CD14-positive monocyte (primary cell): ENCODE data around the gene CLEC2B. TPM values are rescaled to one million over a fixed set of nuclear protein-coding genes. Genes with fewer than 3 reads are reported as not detected.

Experiments used
- DNase-seq, 3 donors: peaks; one replicate each; pipeline ENCODE4 v3.0.0-alpha.2; 2011 to 2022
- H2AFZ ChIP-seq: 2 replicates; pipeline ENCODE4 v1.6.0; 2012; ENCODE audit warnings: mild to moderate bottlenecking, low read depth, low read length, inconsistent platforms; ENCODE audit not compliant: insufficient read depth, poor library complexity, severe bottlenecking
- H3K27ac ChIP-seq, 2 donors: 1 replicate in 1 of 2; 2 replicates in 1 of 2; pipeline ENCODE4 v1.5.1; 2012 to 2013; ENCODE audit warnings: low read length in 2 of 2, control low read depth in 1 of 2, inconsistent platforms in 1 of 2, low read depth in 1 of 2, mild to moderate bottlenecking in 1 of 2
- H3K27me3 ChIP-seq, 2 donors: one replicate each; pipeline versions ENCODE4 v1.6.0 to v1.6.1; 2011 to 2013; ENCODE audit warnings: low read length in 2 of 2; ENCODE audit not compliant: control insufficient read depth in 2 of 2, insufficient read depth in 2 of 2
- H3K36me3 ChIP-seq, 2 donors: replicated peaks in 1 of 2; 1 replicate in 1 of 2; 2 replicates in 1 of 2; pipeline versions ENCODE4 v1.5.1 to v1.6.1; 2012 to 2013; ENCODE audit warnings: low read length in 2 of 2, control low read depth in 1 of 2, inconsistent platforms in 1 of 2, mild to moderate bottlenecking in 1 of 2; ENCODE audit not compliant: insufficient read depth in 2 of 2, control insufficient read depth in 1 of 2
- H3K4me1 ChIP-seq, 2 donors: 1 replicate in 1 of 2; 2 replicates in 1 of 2; pipeline versions ENCODE4 v1.5.1 to v1.6.1; 2012 to 2013; ENCODE audit warnings: low read length in 2 of 2, control low read depth in 1 of 2, inconsistent platforms in 1 of 2, mild to moderate bottlenecking in 1 of 2, moderate library complexity in 1 of 2; ENCODE audit not compliant: insufficient read depth in 2 of 2, control insufficient read depth in 1 of 2
- H3K4me2 ChIP-seq: replicated peaks from 2 replicates; pipeline ENCODE3; 2012; ENCODE audit warnings: low read length, moderate library complexity, mild to moderate bottlenecking; ENCODE audit not compliant: poor library complexity, severe bottlenecking; ENCODE audit errors: extremely low read depth
- H3K4me3 ChIP-seq, 3 experiments: fragments of 200-600 bp in 1 of 3; sonication (generic) in 1 of 3; replicated peaks in 1 of 3; 1 replicate in 2 of 3; 2 replicates in 1 of 3; pipeline ENCODE4 v1.5.1; 2011 to 2013; ENCODE audit warnings: low read length in 3 of 3, mild to moderate bottlenecking in 3 of 3, control low read depth in 2 of 3, low read depth in 2 of 3, inconsistent platforms in 1 of 3, moderate library complexity in 1 of 3
- H3K79me2 ChIP-seq: 2 replicates; pipeline ENCODE4 v1.6.0; 2012; ENCODE audit warnings: mild to moderate bottlenecking, control low read depth, inconsistent platforms, low read length, moderate library complexity; ENCODE audit not compliant: insufficient read depth
- H3K9ac ChIP-seq: 2 replicates; pipeline ENCODE4 v1.6.0; 2017; ENCODE audit warnings: low read length, mild to moderate bottlenecking; ENCODE audit not compliant: insufficient read depth, poor library complexity, severe bottlenecking
- H3K9me3 ChIP-seq, 2 donors: replicated peaks in 1 of 2; 1 replicate in 1 of 2; 2 replicates in 1 of 2; pipeline versions ENCODE4 v1.5.1 to v1.6.1; 2012 to 2013; ENCODE audit warnings: low read length in 2 of 2, control low read depth in 1 of 2; ENCODE audit not compliant: control insufficient read depth in 1 of 2, insufficient read depth in 1 of 2
- H4K20me1 ChIP-seq: 2 replicates; pipeline ENCODE4 v1.6.0; 2012; ENCODE audit warnings: mild to moderate bottlenecking, low read length, control low read depth, moderate library complexity; ENCODE audit not compliant: insufficient read depth
- H3K27ac Mint-ChIP-seq, 7 donors: one replicate each; pipeline ENCODE4 v1.8.0; 2020; ENCODE audit warnings: mild to moderate bottlenecking in 7 of 7, mixed read lengths in 7 of 7, moderate library complexity in 6 of 7, inconsistent platforms in 2 of 7
- H3K27me3 Mint-ChIP-seq, 3 donors: one replicate each; pipeline ENCODE4 v1.8.0; 2021 to 2022; ENCODE audit warnings: low read depth in 3 of 3, mild to moderate bottlenecking in 3 of 3, mixed read lengths in 3 of 3, moderate library complexity in 3 of 3, inconsistent platforms in 1 of 3
- H3K36me3 Mint-ChIP-seq, 2 donors: one replicate each; pipeline ENCODE4 v1.8.0; 2020; ENCODE audit warnings: mixed read lengths in 2 of 2, inconsistent platforms in 1 of 2, mild to moderate bottlenecking in 1 of 2
- H3K4me1 Mint-ChIP-seq: one replicate; pipeline ENCODE4 v1.8.0; 2020; ENCODE audit warnings: mild to moderate bottlenecking, mixed read lengths
- H3K4me3 Mint-ChIP-seq, 2 donors: one replicate each; pipeline ENCODE4 v1.8.0; 2020; ENCODE audit warnings: mild to moderate bottlenecking in 2 of 2, mixed read lengths in 2 of 2, moderate library complexity in 1 of 2
- H3K9me3 Mint-ChIP-seq, 7 donors: one replicate each; pipeline ENCODE4 v1.8.0; 2020 to 2022; ENCODE audit warnings: mixed read lengths in 7 of 7, mild to moderate bottlenecking in 6 of 7, moderate library complexity in 6 of 7, inconsistent platforms in 2 of 7
- WGBS: methylation state at CpG from one replicate; pipeline ENCODE4 v1.1.5; 2013; ENCODE audit warnings: missing lambda C conversion rate; ENCODE audit not compliant: insufficient coverage; 5-methylcytosine and 5-hydroxymethylcytosine counted together
- intact Hi-C, 2 donors: fragments of 100-400 bp; cut with micrococcal nuclease; formaldehyde crosslinking; loops; one replicate each; pipeline versions ENCODE4 v1.15.0 to v1.15.1; 2023
- polyA plus RNA-seq, 3 donors: library from polyadenylated mRNA; depleted of rRNA in 1 of 3; unstranded in 2 of 3; stranded (reverse) in 1 of 3; fragments of 300-500 nt in 2 of 3; fragments of >200 nt in 1 of 3; fragmentation: Illumina TruSeq in 2 of 3; gene quantifications; 1 replicate in 2 of 3; 2 replicates in 1 of 3; pipeline ENCODE4 v1.2.3, GENCODE V29; 2012 to 2021
- TF ChIP-seq, protein P1 (sequence below): fragments of 200-600 bp; IDR thresholded peaks from one replicate; pipeline ENCODE4 v1.8.0; 2022; ENCODE audit warnings: antibody characterized with exemption, mild to moderate bottlenecking

CLEC2B gene
- polyA plus RNA-seq, 3 donors: 52.1 to 80.3 (median 59.4) TPM

DNA sequence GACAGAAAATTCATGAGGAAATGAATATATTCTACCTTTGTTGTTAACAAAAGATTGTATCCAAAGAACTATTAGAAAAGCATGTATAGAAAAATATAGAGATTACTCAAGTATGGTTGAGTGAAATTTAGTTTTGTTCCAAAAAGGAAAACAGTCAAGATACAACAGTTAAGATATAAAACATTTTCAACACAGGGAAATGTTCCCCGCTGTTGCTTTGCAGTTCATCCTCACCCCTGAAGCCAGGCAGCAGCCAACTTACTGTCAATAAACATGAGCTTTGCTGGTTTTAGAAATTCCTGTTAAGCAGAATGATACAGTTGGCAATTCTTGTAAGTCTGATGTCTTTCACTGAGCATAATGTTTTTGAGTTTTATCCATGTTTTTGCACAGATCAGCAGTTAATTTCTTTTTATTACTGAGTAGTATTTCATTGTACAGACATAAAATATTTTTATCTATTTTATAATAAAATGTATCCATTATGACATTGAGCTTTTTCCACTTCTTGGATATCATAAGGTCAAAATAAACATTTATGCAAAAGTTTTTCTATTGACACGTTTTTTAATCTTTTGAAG lies 1.2 kb upstream of the CLEC2B start:
- WGBS: no CpG with 5 or more reads among the region's 2 CpGs
- Mint-ChIP-seq H3K27me3 (no peaks in the 10 kb centered on the region), H3K9me3 (peaks cover 0 to 7% (median 5%) of the 10 kb centered on the region in 7 donors), H3K36me3 (peaks cover 0 to 4% of the 10 kb centered on the region in 2 donors), H3K27ac (peak overlapping the region; percentile 95 to 99 (median 96)), H3K4me1 (peaks cover 17% of the 10 kb centered on the region), H3K4me3 (peak overlapping the region; percentile 83 to 91)
- Histone ChIP-seq H4K20me1 (peaks cover 21% of the 10 kb centered on the region), H3K4me3 (peak overlapping the region; percentile 81 to 100 (median 83)), H3K9ac (peak overlapping the region; percentile 79), H3K36me3 (no peaks in the 10 kb centered on the region), H2AFZ (peak overlapping the region; percentile 87), H3K27ac (peak overlapping the region; percentile 77 to 94), H3K27me3 (no peaks in the 10 kb centered on the region), H3K79me2 (peaks cover 38% of the 10 kb centered on the region), H3K4me2 (peak overlapping the region; percentile 73), H3K4me1 (peaks cover 10 to 20% of the 10 kb centered on the region in 2 donors), H3K9me3 (no peaks in the 10 kb centered on the region)
- intact Hi-C loops: loop anchor here in 1 of 2 donors (10.0 kb wide), 1 partner anchor 264 kb away; the partner anchor contains the start of gene CLEC7A
- TF ChIP-seq, protein P1, sequence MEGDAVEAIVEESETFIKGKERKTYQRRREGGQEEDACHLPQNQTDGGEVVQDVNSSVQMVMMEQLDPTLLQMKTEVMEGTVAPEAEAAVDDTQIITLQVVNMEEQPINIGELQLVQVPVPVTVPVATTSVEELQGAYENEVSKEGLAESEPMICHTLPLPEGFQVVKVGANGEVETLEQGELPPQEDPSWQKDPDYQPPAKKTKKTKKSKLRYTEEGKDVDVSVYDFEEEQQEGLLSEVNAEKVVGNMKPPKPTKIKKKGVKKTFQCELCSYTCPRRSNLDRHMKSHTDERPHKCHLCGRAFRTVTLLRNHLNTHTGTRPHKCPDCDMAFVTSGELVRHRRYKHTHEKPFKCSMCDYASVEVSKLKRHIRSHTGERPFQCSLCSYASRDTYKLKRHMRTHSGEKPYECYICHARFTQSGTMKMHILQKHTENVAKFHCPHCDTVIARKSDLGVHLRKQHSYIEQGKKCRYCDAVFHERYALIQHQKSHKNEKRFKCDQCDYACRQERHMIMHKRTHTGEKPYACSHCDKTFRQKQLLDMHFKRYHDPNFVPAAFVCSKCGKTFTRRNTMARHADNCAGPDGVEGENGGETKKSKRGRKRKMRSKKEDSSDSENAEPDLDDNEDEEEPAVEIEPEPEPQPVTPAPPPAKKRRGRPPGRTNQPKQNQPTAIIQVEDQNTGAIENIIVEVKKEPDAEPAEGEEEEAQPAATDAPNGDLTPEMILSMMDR: no peak
- no peak for DNase-seq

- Histone ChIP-seq H3K9ac (peak overlapping the region; percentile 79), H3K27ac (peak overlapping the region in 1 of 2 donors; percentile 94), H3K4me2 (peak overlapping the region; percentile 73), H3K9me3 (peaks cover 0 to 3% of the 10 kb centered on the region in 2 donors), H4K20me1 (peaks cover 35% of the 10 kb centered on the region), H2AFZ (no peak overlapping the region), H3K4me1 (peaks cover 17 to 28% of the 10 kb centered on the region in 2 donors), H3K4me3 (peak overlapping the region; percentile 81 to 100 (median 83)), H3K79me2 (peaks cover 52% of the 10 kb centered on the region), H3K36me3 (peaks cover 0 to 5% of the 10 kb centered on the region in 2 donors), H3K27me3 (no peaks in the 10 kb centered on the region)
- H3K9me3 Mint-ChIP-seq: peaks cover 4 to 10% (median 6%) of the 10 kb centered on the region in 7 donors
- H3K4me1 Mint-ChIP-seq: peaks cover 30% of the 10 kb centered on the region
- intact Hi-C loops: loop anchor here in 1 of 2 donors (10.0 kb wide), 2 partner anchors 76 to 346 kb away; partner anchors contain the start of gene GABARAPL1
- peak overlapping the region; percentile 83 to 91 for H3K4me3 Mint-ChIP-seq
- H3K36me3 Mint-ChIP-seq: peaks cover 10 to 11% of the 10 kb centered on the region in 2 donors
- TF ChIP-seq, protein P1: no peak
- H3K27me3 Mint-ChIP-seq: no peaks in the 10 kb centered on the region
- no peak for DNase-seq
- H3K27ac Mint-ChIP-seq: peak overlapping the region; percentile 68 to 99 (median 96)
- no CpG with 5 or more reads among the region's 4 CpGs for WGBS
Measured at GRCh38 chr12:9868951-9869306, 225 bp downstream of the CLEC2B start.
